Mucosa of stomach (tissue), 1 donor: ENCODE measurements around the gene FOXJ3.

Experiments
- H3K27me3 ChIP-seq: one replicate; pipeline ENCODE4 v1.7.0; 2013; ENCODE audit warnings: mild to moderate bottlenecking, low read length; ENCODE audit not compliant: control insufficient read depth, insufficient read depth
- H3K36me3 ChIP-seq: one replicate; pipeline ENCODE4 v1.7.0; 2013; ENCODE audit warnings: low read length; ENCODE audit not compliant: control insufficient read depth, insufficient read depth
- H3K4me1 ChIP-seq: one replicate; pipeline ENCODE4 v1.7.0; 2013; ENCODE audit warnings: mild to moderate bottlenecking, low read length; ENCODE audit not compliant: control insufficient read depth, insufficient read depth
- H3K4me3 ChIP-seq: one replicate; pipeline ENCODE4 v1.7.0; 2013; ENCODE audit warnings: low read length
- H3K9ac ChIP-seq: one replicate; pipeline ENCODE4 v1.7.0; 2013; ENCODE audit warnings: mild to moderate bottlenecking, low read length, moderate library complexity
- H3K9me3 ChIP-seq: one replicate; pipeline ENCODE4 v1.7.0; 2013; ENCODE audit warnings: mild to moderate bottlenecking, low read length, moderate library complexity; ENCODE audit not compliant: control insufficient read depth
- donor health status: Pancreatic carcinoma.

The FOXJ3 gene

DNA sequence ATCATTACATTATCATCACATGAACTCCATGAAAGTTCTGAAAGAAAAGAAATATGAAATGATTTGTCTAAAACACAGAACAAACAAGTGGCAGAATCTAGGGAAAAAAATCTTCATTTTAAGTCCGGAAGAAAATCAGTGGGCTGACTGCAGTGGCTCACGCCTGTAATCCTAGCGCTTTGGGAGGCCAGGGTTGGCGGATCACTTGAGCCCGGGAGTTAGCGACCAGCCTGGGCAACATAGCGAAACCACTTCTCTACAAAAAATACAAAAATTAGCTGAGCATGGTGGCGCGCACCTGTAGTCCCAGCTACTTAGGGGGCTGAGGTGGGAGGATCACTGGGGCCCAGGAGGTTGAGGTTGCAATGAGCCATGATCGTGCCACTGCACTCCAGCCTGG, 4.8 kb downstream of the FOXJ3 start:
- no peaks in the 10 kb centered on the region for H3K27me3 ChIP-seq
- H3K4me3 ChIP-seq: no peak overlapping the region
- no peaks in the 10 kb centered on the region for H3K36me3 ChIP-seq
- no peaks in the 10 kb centered on the region for H3K9me3 ChIP-seq
- H3K9ac ChIP-seq: no peak overlapping the region
- peaks cover 5% of the 10 kb centered on the region for H3K4me1 ChIP-seq

DNA sequence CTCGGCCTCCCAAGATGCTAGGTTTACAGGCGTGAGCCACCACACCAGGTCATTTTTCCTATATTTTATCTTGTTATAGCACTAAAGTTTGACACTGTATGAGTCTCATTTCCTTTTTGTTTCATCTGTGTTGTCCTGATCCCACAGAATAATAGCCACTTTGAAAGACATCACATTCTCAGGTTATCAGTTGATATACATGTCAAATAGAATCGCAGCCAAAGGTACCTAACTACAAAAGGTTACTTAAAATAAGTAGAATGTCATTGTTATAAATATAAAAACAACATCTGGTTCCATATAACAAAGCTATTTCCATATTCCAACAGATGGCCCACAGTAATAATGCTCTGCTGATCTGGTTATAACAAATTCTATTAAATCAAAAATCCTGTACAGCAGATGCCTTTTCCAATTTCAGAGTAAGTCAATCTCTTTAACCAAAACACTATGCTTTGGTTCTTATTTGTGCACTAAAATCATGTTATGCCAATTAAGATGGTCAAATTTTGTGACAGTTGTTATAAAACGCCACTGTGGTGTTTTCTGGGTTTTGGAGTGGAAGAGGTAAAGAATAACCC, 6.0 kb downstream of the FOXJ3 start:
- no peaks in the 10 kb centered on the region for H3K27me3 ChIP-seq
- no peaks in the 10 kb centered on the region for H3K9me3 ChIP-seq
- no peaks in the 10 kb centered on the region for H3K36me3 ChIP-seq
- no peak overlapping the region for H3K9ac ChIP-seq
- no peak overlapping the region for H3K4me3 ChIP-seq
- peaks cover 5% of the 10 kb centered on the region for H3K4me1 ChIP-seq

DNA sequence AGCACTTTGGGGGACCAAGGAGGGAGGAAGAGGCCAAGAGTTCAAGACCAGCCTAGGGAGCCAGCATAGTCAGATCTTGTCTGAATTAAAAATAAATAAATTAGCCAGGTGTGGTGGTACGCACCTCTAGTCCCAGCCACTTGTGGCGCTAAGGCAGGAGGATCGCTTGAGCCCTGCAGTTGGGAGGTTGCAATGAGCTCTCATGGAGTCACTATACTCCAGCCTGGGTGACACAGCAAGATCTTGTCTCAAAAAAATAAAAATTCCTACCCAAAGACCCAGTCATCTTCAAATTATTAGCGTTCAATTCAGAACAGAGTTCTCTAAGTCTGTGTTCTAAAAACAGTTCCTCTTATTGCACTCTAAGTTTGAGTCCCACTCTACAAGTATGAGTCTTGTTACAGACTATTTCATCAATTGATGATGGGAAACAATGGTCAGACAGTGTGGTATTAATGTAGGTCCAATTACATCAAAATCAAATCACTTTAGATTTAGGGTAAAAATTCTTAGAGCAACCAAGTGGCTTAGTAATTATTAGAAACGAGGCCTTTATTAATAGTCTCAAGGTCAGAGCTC, 6.9 kb downstream of the FOXJ3 start:
- H3K36me3 ChIP-seq: no peaks in the 10 kb centered on the region
- H3K4me3 ChIP-seq: no peak overlapping the region
- H3K27me3 ChIP-seq: no peaks in the 10 kb centered on the region
- H3K9me3 ChIP-seq: no peaks in the 10 kb centered on the region
- peaks cover 9% of the 10 kb centered on the region for H3K4me1 ChIP-seq
- no peak overlapping the region for H3K9ac ChIP-seq

DNA sequence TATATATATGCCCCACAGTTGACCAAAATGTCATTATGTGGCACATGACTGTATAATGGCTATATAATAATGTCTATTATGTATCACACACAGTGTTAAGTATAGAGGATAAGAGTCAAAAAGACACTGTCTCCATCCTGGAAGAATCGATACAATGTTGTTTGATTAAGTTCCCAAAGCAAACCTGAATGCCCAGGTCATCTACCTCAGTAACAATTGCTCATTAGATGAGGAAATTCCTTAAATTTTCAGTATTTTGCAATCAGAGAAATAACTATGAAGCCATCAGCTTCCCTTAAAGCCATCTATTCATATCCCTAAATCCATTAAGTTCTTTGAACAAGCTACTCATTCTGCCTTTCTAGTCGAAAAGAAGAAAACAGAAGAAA, 10.0 kb downstream of the FOXJ3 start:
- no peak overlapping the region for H3K4me3 ChIP-seq
- no peaks in the 10 kb centered on the region for H3K36me3 ChIP-seq
- peaks cover 23% of the 10 kb centered on the region for H3K4me1 ChIP-seq
- no peaks in the 10 kb centered on the region for H3K9me3 ChIP-seq
- H3K9ac ChIP-seq: no peak overlapping the region
- H3K27me3 ChIP-seq: no peaks in the 10 kb centered on the region

DNA sequence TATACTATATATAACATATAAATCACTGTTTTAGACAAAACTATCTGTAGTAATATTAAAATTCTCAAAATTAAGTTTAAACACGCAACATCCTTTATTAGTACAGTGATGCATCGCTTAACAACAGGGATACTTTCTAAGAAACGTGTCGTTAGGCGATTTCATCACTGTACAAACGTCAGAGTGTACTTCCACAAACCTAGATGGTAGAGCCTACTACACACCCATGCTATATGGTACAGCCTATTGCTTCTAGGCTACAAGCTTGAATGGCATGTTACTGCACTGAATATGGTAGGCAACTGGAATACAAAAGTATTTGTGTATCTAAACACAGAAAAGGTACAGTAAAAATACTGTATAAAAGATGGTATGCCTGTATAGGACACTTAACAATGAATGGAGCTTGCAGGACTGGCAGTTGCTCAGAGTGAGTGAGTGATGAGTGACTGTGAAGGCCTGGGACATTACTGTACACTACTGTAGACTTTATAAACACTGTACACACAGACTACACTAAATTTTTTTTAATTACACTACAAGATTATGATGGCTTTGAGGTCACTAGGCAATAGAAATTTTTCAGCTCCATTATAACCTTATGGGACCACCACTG, 10.5 kb downstream of the FOXJ3 start:
- Histone ChIP-seq H3K9ac (no peak overlapping the region), H3K27me3 (no peaks in the 10 kb centered on the region), H3K36me3 (no peaks in the 10 kb centered on the region), H3K9me3 (no peaks in the 10 kb centered on the region), H3K4me1 (peaks cover 25% of the 10 kb centered on the region), H3K4me3 (no peak overlapping the region)

DNA sequence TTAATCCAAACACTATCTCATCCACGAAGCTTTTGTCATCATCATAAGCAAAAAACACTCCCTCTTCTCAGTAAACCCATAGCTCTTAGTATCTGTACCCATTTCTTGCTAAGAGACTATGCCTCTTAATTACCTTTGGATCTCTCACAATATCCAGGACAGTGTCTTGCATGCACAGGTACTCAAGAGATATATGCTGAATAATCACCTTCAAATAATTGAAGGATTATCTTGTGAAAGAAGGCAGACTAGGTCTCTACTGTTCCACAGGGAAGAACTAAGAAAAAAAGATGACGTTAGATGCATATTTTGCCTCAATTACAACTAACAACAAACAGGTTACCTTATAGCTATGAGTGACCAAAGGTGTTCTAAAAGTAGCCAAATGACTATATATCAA, 11.5 kb downstream of the FOXJ3 start:
- Histone ChIP-seq H3K4me3 (no peak overlapping the region), H3K4me1 (peaks cover 20% of the 10 kb centered on the region), H3K9me3 (no peaks in the 10 kb centered on the region), H3K27me3 (no peaks in the 10 kb centered on the region), H3K9ac (no peak overlapping the region), H3K36me3 (no peaks in the 10 kb centered on the region)

DNA sequence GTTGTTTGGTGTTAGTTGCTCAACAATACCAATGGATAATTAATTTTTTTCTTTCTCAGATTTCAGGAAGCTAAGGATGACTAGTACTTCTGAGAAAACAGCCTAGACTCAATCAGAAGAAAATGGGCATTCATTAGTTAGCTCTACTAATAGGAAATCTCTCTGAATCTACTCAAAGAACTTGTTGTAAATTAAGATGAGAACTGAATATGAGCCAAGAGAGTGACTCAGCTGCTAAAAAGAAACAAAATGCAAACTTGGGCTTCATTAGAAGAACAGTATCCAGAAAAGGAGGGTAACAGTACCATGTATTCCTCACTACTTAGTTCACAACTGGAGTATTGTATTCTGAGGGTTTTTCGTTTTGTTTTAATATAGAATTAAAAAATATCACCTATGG, 12.5 kb downstream of the FOXJ3 start:
- H3K36me3 ChIP-seq: no peaks in the 10 kb centered on the region
- no peak overlapping the region for H3K4me3 ChIP-seq
- no peaks in the 10 kb centered on the region for H3K27me3 ChIP-seq
- H3K9ac ChIP-seq: no peak overlapping the region
- no peaks in the 10 kb centered on the region for H3K9me3 ChIP-seq
- H3K4me1 ChIP-seq: peaks cover 20% of the 10 kb centered on the region

DNA sequence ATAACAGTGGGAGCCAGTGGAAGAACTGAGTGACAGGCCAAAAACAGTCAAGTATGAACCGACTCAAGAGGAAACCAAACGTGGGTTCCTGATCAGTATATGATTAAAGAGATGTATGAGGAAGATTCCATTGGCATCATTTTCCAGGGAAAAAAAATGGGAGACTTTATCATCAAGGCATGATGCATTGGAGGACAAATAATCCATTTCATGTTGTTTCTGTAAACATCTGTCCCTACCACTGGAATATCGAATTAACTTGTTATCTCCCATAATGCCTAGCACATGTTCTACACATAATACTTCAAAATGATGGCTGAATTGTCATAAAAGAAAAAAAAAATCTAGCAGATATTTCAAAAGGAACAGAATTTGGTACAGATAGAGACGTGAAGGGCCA, 13.3 kb downstream of the FOXJ3 start:
- no peak overlapping the region for H3K4me3 ChIP-seq
- H3K36me3 ChIP-seq: no peaks in the 10 kb centered on the region
- H3K9ac ChIP-seq: no peak overlapping the region
- peaks cover 20% of the 10 kb centered on the region for H3K4me1 ChIP-seq
- no peaks in the 10 kb centered on the region for H3K27me3 ChIP-seq
- no peaks in the 10 kb centered on the region for H3K9me3 ChIP-seq

DNA sequence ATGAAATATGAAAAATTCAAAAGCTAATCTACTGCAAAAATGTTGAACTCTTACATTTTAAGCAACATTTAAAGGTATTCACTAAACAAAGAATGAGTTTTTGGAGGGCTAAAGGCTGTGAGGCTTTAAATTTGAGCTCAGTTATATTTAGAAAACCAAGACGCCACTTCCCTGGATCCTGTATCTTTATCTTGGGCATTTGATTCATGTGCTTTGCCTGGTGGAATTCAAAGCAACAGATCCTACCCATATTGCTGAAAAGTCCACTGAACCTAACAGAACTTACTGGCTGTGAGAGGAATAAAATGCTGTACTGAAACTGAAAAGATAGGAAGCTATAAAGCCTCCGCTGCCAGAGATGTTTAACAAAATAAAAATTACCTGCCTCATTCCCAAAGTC, 14.3 kb downstream of the FOXJ3 start:
- Histone ChIP-seq H3K36me3 (no peaks in the 10 kb centered on the region), H3K27me3 (no peaks in the 10 kb centered on the region), H3K9me3 (no peaks in the 10 kb centered on the region), H3K9ac (no peak overlapping the region), H3K4me3 (no peak overlapping the region), H3K4me1 (peaks cover 24% of the 10 kb centered on the region)

DNA sequence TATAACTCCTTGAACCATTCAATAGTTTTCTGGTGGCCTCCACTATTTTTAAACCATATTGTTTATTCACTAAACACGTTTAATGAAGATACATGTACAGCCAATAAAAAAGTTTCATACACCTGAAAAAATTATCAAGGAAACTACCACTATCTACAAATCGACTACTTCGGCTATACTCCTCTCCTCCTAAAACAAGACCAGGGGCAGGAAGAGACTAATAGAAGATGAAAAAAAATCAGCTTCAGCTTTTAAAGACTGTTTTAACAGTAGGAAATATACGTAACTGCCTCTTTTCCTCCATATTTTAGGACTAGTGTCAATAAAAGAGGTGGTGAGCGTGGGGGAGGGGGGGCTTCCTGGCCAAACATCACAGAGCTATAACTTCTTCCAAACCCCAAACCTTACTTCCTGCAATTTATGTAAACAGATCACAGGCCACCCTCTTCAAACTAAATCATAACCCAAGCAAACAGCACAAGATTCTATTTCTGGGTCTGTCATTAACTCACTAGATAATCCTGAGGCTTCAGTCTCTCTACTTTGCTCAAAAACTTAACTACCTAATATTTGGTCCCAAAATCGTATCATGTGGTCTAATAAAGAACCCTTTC, 15.1 kb downstream of the FOXJ3 start:
- H3K36me3 ChIP-seq: no peaks in the 10 kb centered on the region
- H3K4me3 ChIP-seq: no peak overlapping the region
- H3K4me1 ChIP-seq: peaks cover 26% of the 10 kb centered on the region
- no peaks in the 10 kb centered on the region for H3K9me3 ChIP-seq
- no peaks in the 10 kb centered on the region for H3K27me3 ChIP-seq
- H3K9ac ChIP-seq: no peak overlapping the region

DNA sequence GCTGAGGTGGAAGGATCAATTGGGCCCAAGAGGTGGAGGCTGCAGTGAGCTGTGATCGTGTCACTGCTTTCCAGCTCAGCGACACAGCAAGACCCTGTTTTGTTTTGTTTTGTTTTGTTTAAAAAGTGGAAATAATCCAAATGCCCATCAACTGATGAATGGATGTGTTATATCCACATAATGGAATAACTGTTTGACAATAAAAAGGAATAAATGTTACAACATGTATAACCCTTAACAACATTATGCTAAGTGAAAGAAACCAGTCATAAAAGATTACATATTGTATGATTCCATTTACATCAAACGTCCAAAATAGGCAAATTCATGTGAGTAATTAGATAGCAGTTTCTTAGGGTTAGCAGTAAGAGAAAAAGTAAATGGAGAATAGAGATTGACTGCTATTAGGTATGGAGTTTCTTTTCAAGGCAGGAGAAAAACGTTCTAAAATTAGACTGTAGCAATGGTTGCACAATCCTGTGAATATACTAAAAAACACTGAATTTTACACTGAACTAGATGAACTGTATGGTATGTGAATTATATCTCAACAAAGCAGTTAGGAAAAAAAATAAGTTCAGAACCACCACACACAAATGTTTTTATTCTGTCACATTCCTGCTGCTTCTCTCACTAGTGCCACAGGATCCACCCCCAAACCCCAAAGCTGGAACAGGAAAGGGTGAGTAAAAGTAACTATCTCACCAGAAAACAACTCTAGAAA, 15.7 kb downstream of the FOXJ3 start:
- no peaks in the 10 kb centered on the region for H3K27me3 ChIP-seq
- peaks cover 29% of the 10 kb centered on the region for H3K4me1 ChIP-seq
- no peaks in the 10 kb centered on the region for H3K36me3 ChIP-seq
- no peak overlapping the region for H3K4me3 ChIP-seq
- H3K9me3 ChIP-seq: no peaks in the 10 kb centered on the region
- H3K9ac ChIP-seq: no peak overlapping the region

DNA sequence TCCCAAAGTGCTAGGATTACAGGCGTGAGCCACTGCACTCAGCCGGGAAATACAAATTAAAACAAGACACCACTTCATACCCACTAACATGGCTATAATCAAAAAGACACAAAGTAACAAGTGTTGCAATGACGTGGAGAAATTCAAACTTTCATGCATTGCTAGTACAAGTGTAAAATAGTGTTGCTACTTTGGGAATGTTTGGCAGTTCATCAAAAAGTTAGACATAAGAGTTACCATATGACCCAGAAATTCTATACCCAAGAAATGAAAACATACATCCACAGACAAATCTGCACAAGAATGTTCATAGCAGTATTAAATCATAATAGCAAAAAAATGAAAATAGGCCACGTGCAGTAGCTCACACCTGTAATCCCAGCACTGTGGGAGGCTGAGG, 16.4 kb downstream of the FOXJ3 start:
- Histone ChIP-seq H3K4me3 (no peak overlapping the region), H3K9ac (no peak overlapping the region), H3K36me3 (no peaks in the 10 kb centered on the region), H3K27me3 (no peaks in the 10 kb centered on the region), H3K4me1 (peaks cover 34% of the 10 kb centered on the region), H3K9me3 (no peaks in the 10 kb centered on the region)
